ENCODE measurements around the gene NME3. TPM values are rescaled to one million over a fixed set of nuclear protein-coding genes. Genes with fewer than 3 reads are reported as not detected.
"Not testable (repeated sequence)": the region's sequence is repeated elsewhere in the genome, so short reads cannot be mapped to it uniquely, and the experiment has no call there.

NME3 gene
- 33.6 TPM for total RNA-seq
- long read RNA-seq, transcript NME3-201 (5 exons, 1,069 nt): major isoform, 10 of 42 reads
- long read RNA-seq, transcript NME3-202 (3 exons, 1,014 nt): minor isoform, 5 of 42 reads
- long read RNA-seq, transcript NME3-209 (4 exons, 913 nt): minor isoform, 9 of 42 reads
- long read RNA-seq, transcript NME3-204 (4 exons, 920 nt): minor isoform, 6 of 42 reads
- long read RNA-seq, partial matches to known transcripts: 7 of 42 reads
- long read RNA-seq, other reads (novel, unspliced or antisense): 4 of 42 reads

- intact Hi-C loops (cut with DNase I): no loop called here
- ATAC-seq (ENCODE audit: poor library complexity): peak; percentile 63
- DNase-seq: peak; percentile 92
Observed at GRCh38 chr16:1771188-1771863, at the start of gene NME3. NME3 (minus strand) TSS chr16:1771543; CDS start chr16:1771534, 9 bp downstream.

GRCh38 chr16:1820946-1821290 lies 49.6 kb upstream of the NME3 start:
- ATAC-seq (ENCODE audit: poor library complexity) (no peak), DNase-seq (no peak)
- intact Hi-C loops (cut with DNase I): no loop called here

- intact Hi-C loops (cut with DNase I): no loop called here
- DNase-seq (no peak), ATAC-seq (ENCODE audit: poor library complexity) (no peak)
Observed at GRCh38 chr16:1820096-1820945, 49.0 kb upstream of the NME3 start.

- ATAC-seq (ENCODE audit: poor library complexity) (no peak), DNase-seq (no peak)
- intact Hi-C loops (cut with DNase I): no loop called here
Observed at GRCh38 chr16:1819611-1820010, 48.3 kb upstream of the NME3 start.

GRCh38 chr16:1818873-1819525 lies 47.7 kb upstream of the NME3 start:
- DNase-seq (no peak), ATAC-seq (ENCODE audit: poor library complexity) (no peak)
- intact Hi-C loops (cut with DNase I): no loop called here

GRCh38 chr16:1818204-1818872 lies 47.0 kb upstream of the NME3 start:
- no peak for ATAC-seq (ENCODE audit: poor library complexity)
- intact Hi-C loops (cut with DNase I): no loop called here
- no peak for DNase-seq

- intact Hi-C loops (cut with DNase I): no loop called here
- ATAC-seq (ENCODE audit: poor library complexity) (no peak), DNase-seq (no peak)
Observed at GRCh38 chr16:1817716-1818115, 46.4 kb upstream of the NME3 start.

GRCh38 chr16:1817276-1817589 lies 45.9 kb upstream of the NME3 start:
- DNase-seq: no peak
- no peak for ATAC-seq (ENCODE audit: poor library complexity)

GRCh38 chr16:1816396-1817275 lies 45.3 kb upstream of the NME3 start:
- ATAC-seq (ENCODE audit: poor library complexity): no peak
- no peak for DNase-seq
- intact Hi-C loops (cut with DNase I): no loop called here

More at GRCh38 chr16:1817276-1817589, 45.9 kb upstream of the NME3 start:
- intact Hi-C loops (cut with DNase I): no loop called here

- intact Hi-C loops (cut with DNase I): no loop called here
- ATAC-seq (ENCODE audit: poor library complexity) (no peak), DNase-seq (no peak)
Observed at GRCh38 chr16:1815461-1815860, 44.1 kb upstream of the NME3 start.

- peak; percentile 93 for ATAC-seq (ENCODE audit: poor library complexity)
- DNase-seq: peak; percentile 85
- intact Hi-C loops (cut with DNase I): no loop called here
Observed at GRCh38 chr16:1812732-1813163, 41.4 kb upstream of the NME3 start.

GRCh38 chr16:1810536-1810935 lies 39.2 kb upstream of the NME3 start:
- DNase-seq (no peak), ATAC-seq (ENCODE audit: poor library complexity) (no peak)
- intact Hi-C loops (cut with DNase I): no loop called here

- DNase-seq (no peak), ATAC-seq (ENCODE audit: poor library complexity) (no peak)
- intact Hi-C loops (cut with DNase I): no loop called here
Observed at GRCh38 chr16:1810106-1810505, 38.8 kb upstream of the NME3 start.

- intact Hi-C loops (cut with DNase I): no loop called here
- DNase-seq (no peak), ATAC-seq (ENCODE audit: poor library complexity) (no peak)
Observed at GRCh38 chr16:1809281-1809801, 38.0 kb upstream of the NME3 start.

GRCh38 chr16:1808691-1809090 lies 37.3 kb upstream of the NME3 start:
- ATAC-seq (ENCODE audit: poor library complexity): no peak
- intact Hi-C loops (cut with DNase I): no loop called here
- no peak for DNase-seq

- ATAC-seq (ENCODE audit: poor library complexity) (no peak), DNase-seq (no peak)
- intact Hi-C loops (cut with DNase I): no loop called here
Observed at GRCh38 chr16:1807626-1808025, 36.3 kb upstream of the NME3 start.

- ATAC-seq (ENCODE audit: poor library complexity): no peak
- intact Hi-C loops (cut with DNase I): no loop called here
- no peak for DNase-seq
Observed at GRCh38 chr16:1800701-1801100, 29.4 kb upstream of the NME3 start.

- ATAC-seq (ENCODE audit: poor library complexity); intact Hi-C loops (cut with DNase I); DNase-seq: not testable (repeated sequence)
Observed at GRCh38 chr16:1799263-1799662, 27.9 kb upstream of the NME3 start.

Measured in Right ventricle myocardium superior (tissue), 1 donor.